Endometrial microvascular endothelial cells (primary cell): ENCODE results near the gene GAGE1. TPM values are rescaled to one million over a fixed set of nuclear protein-coding genes. Genes with fewer than 3 reads are reported as not detected.

Experiments
- total RNA-seq: library from RNA; depleted of rRNA; stranded (reverse); fragments of >200 nt; gene quantifications from one replicate; pipeline ENCODE4 v1.2.3, GENCODE V29; 2015; ENCODE audit errors: inconsistent ontology term

The GAGE1 gene
- total RNA-seq, 1 donor from 2014 or later = not detected

Other genes with a start within 250 kb of the GAGE1 start
- not detected for gene GAGE12C, start 66.8 kb upstream of the GAGE1 start, total RNA-seq
- gene GAGE12D, start 57.3 kb upstream of the GAGE1 start, total RNA-seq = not detected
- not detected for gene GAGE12E, start 47.7 kb upstream of the GAGE1 start, total RNA-seq
- not detected for gene GAGE12F, start 38.2 kb upstream of the GAGE1 start, total RNA-seq
- gene GAGE12G, start 28.6 kb upstream of the GAGE1 start, total RNA-seq = not detected
- not detected for gene GAGE12H, start 19.1 kb upstream of the GAGE1 start, total RNA-seq
- gene GAGE2A, start 9.5 kb upstream of the GAGE1 start, total RNA-seq = not detected
- not detected for gene PAGE1, start 97.0 kb downstream of the GAGE1 start, total RNA-seq
- not detected for gene PAGE4, start 230.3 kb downstream of the GAGE1 start, total RNA-seq